GM23338 (cell line): ENCODE data around the gene HSPG2. TPM values are rescaled to one million over a fixed set of nuclear protein-coding genes. Genes with fewer than 3 reads are reported as not detected.

ENCODE experiments used
- ATAC-seq: fragments of 200-7000 bp; cut with Tn5 transposase; 3 replicates; pipeline ENCODE4 v1.9.1; 2020
- DNase-seq: peaks from one replicate; pipeline ENCODE4 v3.0.0-alpha.2; 2015; ENCODE audit warnings: low spot score
- H2AFZ ChIP-seq: fragments of 200-600 bp; sonication (generic); 2 replicates; pipeline ENCODE4 v1.8.0; 2016; ENCODE audit warnings: antibody characterized with exemption, mild to moderate bottlenecking, moderate library complexity
- H3F3A ChIP-seq: fragments of 200-600 bp; sonication (generic); replicated peaks from 2 replicates; pipeline ENCODE4 v1.8.0; 2017; ENCODE audit warnings: antibody characterized with exemption, mixed run types, low read depth
- H3K27ac ChIP-seq: fragments of 200-600 bp; sonication (generic); 2 replicates; pipeline ENCODE4 v1.6.1; 2016; ENCODE audit warnings: low read depth
- H3K27me3 ChIP-seq: fragments of 200-600 bp; sonication (generic); 2 replicates; pipeline ENCODE4 v1.8.0; 2016; ENCODE audit warnings: mild to moderate bottlenecking, mixed run types, moderate library complexity; ENCODE audit not compliant: insufficient read depth
- H3K36me3 ChIP-seq: fragments of 200-600 bp; sonication (generic); 2 replicates; pipeline ENCODE4 v1.8.0; 2016; ENCODE audit warnings: mild to moderate bottlenecking; ENCODE audit not compliant: insufficient read depth
- H3K4me1 ChIP-seq: fragments of 200-600 bp; sonication (generic); 2 replicates; pipeline ENCODE4 v1.8.0; 2016; ENCODE audit warnings: mild to moderate bottlenecking, moderate library complexity; ENCODE audit not compliant: insufficient read depth
- H3K4me2 ChIP-seq: fragments of 200-600 bp; sonication (generic); 2 replicates; pipeline ENCODE4 v1.7.1; 2017; ENCODE audit warnings: mixed run types
- H3K4me3 ChIP-seq: fragments of 200-600 bp; sonication (generic); 2 replicates; pipeline ENCODE4 v1.6.1; 2016; ENCODE audit warnings: mixed run types
- H3K79me2 ChIP-seq: fragments of 200-600 bp; sonication (generic); replicated peaks from 2 replicates; pipeline ENCODE4 v1.8.0; 2017; ENCODE audit warnings: mild to moderate bottlenecking; ENCODE audit not compliant: insufficient read depth
- H3K9me2 ChIP-seq: fragments of 200-600 bp; sonication (generic); 2 replicates; pipeline ENCODE4 v1.8.0; 2017; ENCODE audit not compliant: insufficient read depth
- H4K20me1 ChIP-seq: fragments of 200-600 bp; sonication (generic); replicated peaks from 2 replicates; pipeline ENCODE4 v1.8.0; 2017; ENCODE audit warnings: mild to moderate bottlenecking; ENCODE audit not compliant: insufficient read depth
- H3K27ac Mint-ChIP-seq: 2 replicates; pipeline ENCODE4 v1.8.0; 2020; ENCODE audit warnings: inconsistent platforms, mild to moderate bottlenecking, moderate library complexity, mixed read lengths
- H3K27me3 Mint-ChIP-seq: 3 replicates; pipeline ENCODE4 v1.8.0; 2022; ENCODE audit warnings: low read depth, mild to moderate bottlenecking, moderate library complexity, mixed read lengths, inconsistent platforms; ENCODE audit not compliant: insufficient read depth, poor library complexity
- H3K36me3 Mint-ChIP-seq: 3 replicates; pipeline ENCODE4 v1.8.0; 2021; ENCODE audit warnings: low read depth, mild to moderate bottlenecking, inconsistent platforms, moderate library complexity, mixed read lengths
- H3K4me1 Mint-ChIP-seq: 3 replicates; pipeline ENCODE4 v1.8.0; 2020; ENCODE audit warnings: mild to moderate bottlenecking, inconsistent platforms, mixed read lengths
- H3K4me3 Mint-ChIP-seq: 3 replicates; pipeline ENCODE4 v1.8.0; 2021; ENCODE audit warnings: moderate library complexity, mild to moderate bottlenecking, inconsistent platforms, mixed read lengths
- H3K9me3 Mint-ChIP-seq: 3 replicates; pipeline ENCODE4 v1.8.0; 2020; ENCODE audit warnings: moderate library complexity, mild to moderate bottlenecking, inconsistent platforms, mixed read lengths
- CREB1 ChIP-seq: fragments of 250-450 bp; sonication (Bioruptor Pico); IDR thresholded peaks from 2 replicates; pipeline ENCODE4 v1.5.0; 2020; ENCODE audit warnings: low read depth, mild to moderate bottlenecking, moderate library complexity
- EZH2 ChIP-seq: fragments of 200-600 bp; sonication (generic); IDR thresholded peaks from one replicate; pipeline ENCODE4 v1.8.0; 2017; ENCODE audit warnings: antibody characterized with exemption, mild to moderate bottlenecking, low read depth; ENCODE audit not compliant: unreplicated experiment
- EZH2phosphoT487 ChIP-seq: fragments of 200-600 bp; sonication (generic); IDR thresholded peaks from one replicate; pipeline ENCODE4 v1.8.1; 2018; ENCODE audit warnings: antibody characterized with exemption; ENCODE audit not compliant: unreplicated experiment
- JUNB ChIP-seq: IDR thresholded peaks from one replicate; pipeline ENCODE4 v1.6.1; 2016; ENCODE audit warnings: antibody characterized with exemption; ENCODE audit not compliant: unreplicated experiment
- POLR2AphosphoS5 ChIP-seq: IDR thresholded peaks from 2 replicates; pipeline ENCODE4 v1.6.1; 2016; ENCODE audit warnings: antibody characterized with exemption, low read depth
- STAT1 ChIP-seq: IDR thresholded peaks from one replicate; pipeline ENCODE4 v1.6.1; 2016; ENCODE audit warnings: antibody characterized with exemption; ENCODE audit not compliant: unreplicated experiment
- ZNF114 ChIP-seq: fragments of 250-450 bp; sonication (Bioruptor Pico); IDR thresholded peaks from 2 replicates; pipeline ENCODE4 v1.5.0; 2020; ENCODE audit warnings: mild to moderate bottlenecking, moderate library complexity
- polyA plus RNA-seq: library from polyadenylated mRNA; unstranded; fragments of >200 nt; fragmentation: Nextera tagmentation; extraction: Ambion mirVana; gene quantifications from 2 replicates; pipeline ENCODE4 v1.2.1, GENCODE V29; 2016
- total RNA-seq: library from RNA; depleted of rRNA; stranded (reverse); fragments of >200 nt; shearing (Covaris generic); gene quantifications from 2 replicates; pipeline ENCODE4 v1.2.3, GENCODE V29; 2014
- TF ChIP-seq, protein P1 (sequence below), 2 experiments: fragments of 200-600 bp in 1 of 2; sonication (generic) in 1 of 2; conservative IDR thresholded peaks; 2 replicates each; pipeline versions ENCODE4 v1.5.1 to v1.6.1; 2016 to 2017; ENCODE audit warnings: antibody characterized with exemption in 2 of 2, low read depth in 2 of 2, mild to moderate bottlenecking in 2 of 2, moderate library complexity in 1 of 2
- TF ChIP-seq, protein P2 (sequence below): fragments of 250-450 bp; sonication (Bioruptor Pico); IDR thresholded peaks from 2 replicates; pipeline ENCODE4 v1.5.0; 2020; ENCODE audit warnings: mild to moderate bottlenecking, moderate library complexity
- TF ChIP-seq, protein P3 (sequence below): IDR thresholded peaks from one replicate; pipeline ENCODE4 v1.6.1; 2018; ENCODE audit warnings: antibody characterized with exemption; ENCODE audit not compliant: unreplicated experiment

The HSPG2 gene
- total and polyA plus RNA-seq, 2 experiments from 2014 or later, result 14.9 to 70.8 TPM

DNA sequence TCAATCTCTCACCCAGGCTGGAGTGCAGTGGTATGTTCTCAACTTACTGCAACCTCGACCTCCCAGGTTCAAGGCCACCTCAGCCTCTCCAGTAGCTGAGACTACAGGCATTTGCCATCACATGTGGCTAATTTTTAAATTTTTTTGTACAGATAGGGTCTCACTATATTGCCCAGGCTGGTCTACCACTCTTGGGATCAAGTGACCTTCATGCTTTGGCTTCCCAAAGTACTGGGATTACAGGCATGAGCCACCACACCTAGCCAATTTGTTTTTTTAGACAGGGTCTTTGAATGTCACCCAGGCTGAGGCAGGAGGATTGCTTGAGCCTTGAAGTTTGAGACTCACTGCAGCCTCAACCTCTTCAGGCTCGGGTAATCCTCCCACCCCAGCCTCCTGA is 144.0 kb downstream of the HSPG2 start:
- no peaks in the 10 kb centered on the region for H3K27me3 ChIP-seq
- H3K9me2 ChIP-seq, result no peaks in the 10 kb centered on the region
- peaks cover 19% of the 10 kb centered on the region for H3K9me3 Mint-ChIP-seq
- no peak overlapping the region for H2AFZ ChIP-seq
- H3K36me3 ChIP-seq, result no peaks in the 10 kb centered on the region
- H3K27ac ChIP-seq, result no peak overlapping the region
- H3K4me1 Mint-ChIP-seq, result peaks cover 7% of the 10 kb centered on the region; the same call in 2 of the 3 replicates
- H3K4me2 ChIP-seq, result no peak overlapping the region
- no peaks in the 10 kb centered on the region for H3F3A ChIP-seq
- TF ChIP-seq, protein P1, sequence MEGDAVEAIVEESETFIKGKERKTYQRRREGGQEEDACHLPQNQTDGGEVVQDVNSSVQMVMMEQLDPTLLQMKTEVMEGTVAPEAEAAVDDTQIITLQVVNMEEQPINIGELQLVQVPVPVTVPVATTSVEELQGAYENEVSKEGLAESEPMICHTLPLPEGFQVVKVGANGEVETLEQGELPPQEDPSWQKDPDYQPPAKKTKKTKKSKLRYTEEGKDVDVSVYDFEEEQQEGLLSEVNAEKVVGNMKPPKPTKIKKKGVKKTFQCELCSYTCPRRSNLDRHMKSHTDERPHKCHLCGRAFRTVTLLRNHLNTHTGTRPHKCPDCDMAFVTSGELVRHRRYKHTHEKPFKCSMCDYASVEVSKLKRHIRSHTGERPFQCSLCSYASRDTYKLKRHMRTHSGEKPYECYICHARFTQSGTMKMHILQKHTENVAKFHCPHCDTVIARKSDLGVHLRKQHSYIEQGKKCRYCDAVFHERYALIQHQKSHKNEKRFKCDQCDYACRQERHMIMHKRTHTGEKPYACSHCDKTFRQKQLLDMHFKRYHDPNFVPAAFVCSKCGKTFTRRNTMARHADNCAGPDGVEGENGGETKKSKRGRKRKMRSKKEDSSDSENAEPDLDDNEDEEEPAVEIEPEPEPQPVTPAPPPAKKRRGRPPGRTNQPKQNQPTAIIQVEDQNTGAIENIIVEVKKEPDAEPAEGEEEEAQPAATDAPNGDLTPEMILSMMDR (conservative IDR thresholded peaks at IDR 0.05; ENCODE audit: low read depth in 2 of 2), result no peak
- TF ChIP-seq, protein P2, sequence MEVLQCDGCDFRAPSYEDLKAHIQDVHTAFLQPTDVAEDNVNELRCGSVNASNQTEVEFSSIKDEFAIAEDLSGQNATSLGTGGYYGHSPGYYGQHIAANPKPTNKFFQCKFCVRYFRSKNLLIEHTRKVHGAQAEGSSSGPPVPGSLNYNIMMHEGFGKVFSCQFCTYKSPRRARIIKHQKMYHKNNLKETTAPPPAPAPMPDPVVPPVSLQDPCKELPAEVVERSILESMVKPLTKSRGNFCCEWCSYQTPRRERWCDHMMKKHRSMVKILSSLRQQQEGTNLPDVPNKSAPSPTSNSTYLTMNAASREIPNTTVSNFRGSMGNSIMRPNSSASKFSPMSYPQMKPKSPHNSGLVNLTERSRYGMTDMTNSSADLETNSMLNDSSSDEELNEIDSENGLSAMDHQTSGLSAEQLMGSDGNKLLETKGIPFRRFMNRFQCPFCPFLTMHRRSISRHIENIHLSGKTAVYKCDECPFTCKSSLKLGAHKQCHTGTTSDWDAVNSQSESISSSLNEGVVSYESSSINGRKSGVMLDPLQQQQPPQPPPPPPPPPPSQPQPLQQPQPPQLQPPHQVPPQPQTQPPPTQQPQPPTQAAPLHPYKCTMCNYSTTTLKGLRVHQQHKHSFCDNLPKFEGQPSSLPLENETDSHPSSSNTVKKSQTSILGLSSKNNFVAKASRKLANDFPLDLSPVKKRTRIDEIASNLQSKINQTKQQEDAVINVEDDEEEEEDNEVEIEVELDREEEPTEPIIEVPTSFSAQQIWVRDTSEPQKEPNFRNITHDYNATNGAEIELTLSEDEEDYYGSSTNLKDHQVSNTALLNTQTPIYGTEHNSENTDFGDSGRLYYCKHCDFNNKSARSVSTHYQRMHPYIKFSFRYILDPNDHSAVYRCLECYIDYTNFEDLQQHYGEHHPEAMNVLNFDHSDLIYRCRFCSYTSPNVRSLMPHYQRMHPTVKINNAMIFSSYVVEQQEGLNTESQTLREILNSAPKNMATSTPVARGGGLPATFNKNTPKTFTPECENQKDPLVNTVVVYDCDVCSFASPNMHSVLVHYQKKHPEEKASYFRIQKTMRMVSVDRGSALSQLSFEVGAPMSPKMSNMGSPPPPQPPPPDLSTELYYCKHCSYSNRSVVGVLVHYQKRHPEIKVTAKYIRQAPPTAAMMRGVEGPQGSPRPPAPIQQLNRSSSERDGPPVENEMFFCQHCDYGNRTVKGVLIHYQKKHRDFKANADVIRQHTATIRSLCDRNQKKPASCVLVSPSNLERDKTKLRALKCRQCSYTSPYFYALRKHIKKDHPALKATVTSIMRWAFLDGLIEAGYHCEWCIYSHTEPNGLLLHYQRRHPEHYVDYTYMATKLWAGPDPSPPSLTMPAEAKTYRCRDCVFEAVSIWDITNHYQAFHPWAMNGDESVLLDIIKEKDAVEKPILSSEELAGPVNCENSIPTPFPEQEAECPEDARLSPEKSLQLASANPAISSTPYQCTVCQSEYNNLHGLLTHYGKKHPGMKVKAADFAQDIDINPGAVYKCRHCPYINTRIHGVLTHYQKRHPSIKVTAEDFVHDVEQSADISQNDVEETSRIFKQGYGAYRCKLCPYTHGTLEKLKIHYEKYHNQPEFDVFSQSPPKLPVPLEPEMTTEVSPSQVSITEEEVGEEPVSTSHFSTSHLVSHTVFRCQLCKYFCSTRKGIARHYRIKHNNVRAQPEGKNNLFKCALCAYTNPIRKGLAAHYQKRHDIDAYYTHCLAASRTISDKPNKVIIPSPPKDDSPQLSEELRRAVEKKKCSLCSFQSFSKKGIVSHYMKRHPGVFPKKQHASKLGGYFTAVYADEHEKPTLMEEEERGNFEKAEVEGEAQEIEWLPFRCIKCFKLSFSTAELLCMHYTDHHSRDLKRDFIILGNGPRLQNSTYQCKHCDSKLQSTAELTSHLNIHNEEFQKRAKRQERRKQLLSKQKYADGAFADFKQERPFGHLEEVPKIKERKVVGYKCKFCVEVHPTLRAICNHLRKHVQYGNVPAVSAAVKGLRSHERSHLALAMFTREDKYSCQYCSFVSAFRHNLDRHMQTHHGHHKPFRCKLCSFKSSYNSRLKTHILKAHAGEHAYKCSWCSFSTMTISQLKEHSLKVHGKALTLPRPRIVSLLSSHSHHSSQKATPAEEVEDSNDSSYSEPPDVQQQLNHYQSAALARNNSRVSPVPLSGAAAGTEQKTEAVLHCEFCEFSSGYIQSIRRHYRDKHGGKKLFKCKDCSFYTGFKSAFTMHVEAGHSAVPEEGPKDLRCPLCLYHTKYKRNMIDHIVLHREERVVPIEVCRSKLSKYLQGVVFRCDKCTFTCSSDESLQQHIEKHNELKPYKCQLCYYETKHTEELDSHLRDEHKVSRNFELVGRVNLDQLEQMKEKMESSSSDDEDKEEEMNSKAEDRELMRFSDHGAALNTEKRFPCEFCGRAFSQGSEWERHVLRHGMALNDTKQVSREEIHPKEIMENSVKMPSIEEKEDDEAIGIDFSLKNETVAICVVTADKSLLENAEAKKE (CRISPR knock-in tag), result no peak
- no peak for TF ChIP-seq ZNF114
- no peak for TF ChIP-seq EZH2phosphoT487
- TF ChIP-seq JUNB, result no peak
- TF ChIP-seq EZH2, result no peak
- TF ChIP-seq POLR2AphosphoS5, result no peak
- no peak for TF ChIP-seq STAT1
- TF ChIP-seq, protein P3, sequence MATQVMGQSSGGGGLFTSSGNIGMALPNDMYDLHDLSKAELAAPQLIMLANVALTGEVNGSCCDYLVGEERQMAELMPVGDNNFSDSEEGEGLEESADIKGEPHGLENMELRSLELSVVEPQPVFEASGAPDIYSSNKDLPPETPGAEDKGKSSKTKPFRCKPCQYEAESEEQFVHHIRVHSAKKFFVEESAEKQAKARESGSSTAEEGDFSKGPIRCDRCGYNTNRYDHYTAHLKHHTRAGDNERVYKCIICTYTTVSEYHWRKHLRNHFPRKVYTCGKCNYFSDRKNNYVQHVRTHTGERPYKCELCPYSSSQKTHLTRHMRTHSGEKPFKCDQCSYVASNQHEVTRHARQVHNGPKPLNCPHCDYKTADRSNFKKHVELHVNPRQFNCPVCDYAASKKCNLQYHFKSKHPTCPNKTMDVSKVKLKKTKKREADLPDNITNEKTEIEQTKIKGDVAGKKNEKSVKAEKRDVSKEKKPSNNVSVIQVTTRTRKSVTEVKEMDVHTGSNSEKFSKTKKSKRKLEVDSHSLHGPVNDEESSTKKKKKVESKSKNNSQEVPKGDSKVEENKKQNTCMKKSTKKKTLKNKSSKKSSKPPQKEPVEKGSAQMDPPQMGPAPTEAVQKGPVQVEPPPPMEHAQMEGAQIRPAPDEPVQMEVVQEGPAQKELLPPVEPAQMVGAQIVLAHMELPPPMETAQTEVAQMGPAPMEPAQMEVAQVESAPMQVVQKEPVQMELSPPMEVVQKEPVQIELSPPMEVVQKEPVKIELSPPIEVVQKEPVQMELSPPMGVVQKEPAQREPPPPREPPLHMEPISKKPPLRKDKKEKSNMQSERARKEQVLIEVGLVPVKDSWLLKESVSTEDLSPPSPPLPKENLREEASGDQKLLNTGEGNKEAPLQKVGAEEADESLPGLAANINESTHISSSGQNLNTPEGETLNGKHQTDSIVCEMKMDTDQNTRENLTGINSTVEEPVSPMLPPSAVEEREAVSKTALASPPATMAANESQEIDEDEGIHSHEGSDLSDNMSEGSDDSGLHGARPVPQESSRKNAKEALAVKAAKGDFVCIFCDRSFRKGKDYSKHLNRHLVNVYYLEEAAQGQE, result no peak
- TF ChIP-seq CREB1, result no peak
- ATAC-seq (no peak), DNase-seq (no peak)
- H3K27ac Mint-ChIP-seq, result no peak overlapping the region
- no peaks in the 10 kb centered on the region for H3K79me2 ChIP-seq
- no peak overlapping the region for H3K4me3 ChIP-seq
- no peaks in the 10 kb centered on the region for H4K20me1 ChIP-seq
- no peaks in the 10 kb centered on the region for H3K4me1 ChIP-seq
- H3K36me3 Mint-ChIP-seq, result peaks cover 11% of the 10 kb centered on the region; the same call in 2 of the 3 replicates
- peaks cover 4% of the 10 kb centered on the region for H3K27me3 Mint-ChIP-seq
- no peak overlapping the region for H3K4me3 Mint-ChIP-seq
